CD4-positive, alpha-beta T cell treated with Interleukin-17A for 1 hour (primary cell): ENCODE data around the gene ALDH1A1.

Source experiments
- DNase-seq: peaks from one replicate; pipeline ENCODE4 v3.0.0-alpha.2; 2020

The ALDH1A1 gene

DNA sequence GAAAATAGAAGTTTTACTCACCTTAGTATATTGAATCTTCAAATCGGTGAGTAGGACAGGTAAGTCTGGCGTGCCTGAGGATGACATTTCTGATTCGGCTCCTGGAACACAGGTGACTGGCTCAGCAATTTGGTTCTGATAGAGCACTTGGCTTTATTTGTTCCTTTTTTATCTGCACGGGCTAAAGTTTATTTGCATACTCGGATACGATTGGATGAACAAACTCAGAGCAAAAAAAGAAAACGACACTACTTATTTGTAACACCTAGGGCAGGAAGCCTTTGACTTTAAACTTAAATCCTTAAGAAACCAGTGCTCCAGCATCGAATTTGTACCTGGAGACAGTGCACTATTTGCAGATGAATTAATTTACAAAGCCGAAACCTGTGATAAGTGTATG, at the start of gene ALDH1A1:
Gene ALDH1A1 (minus strand): TSS at position 140 of the 400 bp plus-strand sequence. CDS start 53 bp downstream, at position 87.
- no peak for DNase-seq

DNA sequence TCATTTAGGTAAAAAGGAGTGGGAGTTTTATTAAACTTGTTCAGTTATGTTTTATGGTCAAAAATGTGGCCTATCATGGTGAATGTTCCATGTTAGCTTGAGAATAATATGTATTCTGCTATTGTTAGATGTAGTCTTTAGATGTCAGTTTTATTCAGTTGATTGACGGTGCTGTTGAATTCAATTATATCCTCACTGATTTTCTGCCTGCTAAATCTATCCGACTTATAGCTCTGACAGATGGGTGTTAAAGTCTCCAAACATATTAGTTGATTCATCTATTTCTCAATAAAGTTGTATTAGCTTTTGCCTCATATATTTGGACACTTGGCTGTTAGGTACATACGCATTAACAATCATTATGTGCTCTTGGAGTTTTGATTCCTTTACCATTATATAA, 49.0 kb upstream of the ALDH1A1 start:
- no peak for DNase-seq

DNA sequence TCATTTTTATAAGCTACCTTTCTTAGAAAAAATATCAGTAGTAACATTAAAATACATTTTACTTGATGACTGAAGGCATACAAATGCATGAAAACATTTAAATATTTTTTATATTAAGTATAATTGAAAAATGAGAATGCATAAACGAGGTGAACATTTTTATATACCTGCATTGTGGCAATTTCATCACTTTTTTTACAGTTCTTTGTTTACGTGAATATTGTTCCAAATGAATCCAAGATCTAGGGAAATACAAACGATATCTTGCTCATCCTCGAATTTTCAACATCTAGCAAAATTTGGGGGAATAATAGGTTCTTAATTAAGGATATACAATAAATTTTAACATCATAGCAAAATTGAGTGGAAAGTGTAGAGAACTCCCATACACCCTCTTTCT, 45.5 kb upstream of the ALDH1A1 start:
- DNase-seq, result no peak

DNA sequence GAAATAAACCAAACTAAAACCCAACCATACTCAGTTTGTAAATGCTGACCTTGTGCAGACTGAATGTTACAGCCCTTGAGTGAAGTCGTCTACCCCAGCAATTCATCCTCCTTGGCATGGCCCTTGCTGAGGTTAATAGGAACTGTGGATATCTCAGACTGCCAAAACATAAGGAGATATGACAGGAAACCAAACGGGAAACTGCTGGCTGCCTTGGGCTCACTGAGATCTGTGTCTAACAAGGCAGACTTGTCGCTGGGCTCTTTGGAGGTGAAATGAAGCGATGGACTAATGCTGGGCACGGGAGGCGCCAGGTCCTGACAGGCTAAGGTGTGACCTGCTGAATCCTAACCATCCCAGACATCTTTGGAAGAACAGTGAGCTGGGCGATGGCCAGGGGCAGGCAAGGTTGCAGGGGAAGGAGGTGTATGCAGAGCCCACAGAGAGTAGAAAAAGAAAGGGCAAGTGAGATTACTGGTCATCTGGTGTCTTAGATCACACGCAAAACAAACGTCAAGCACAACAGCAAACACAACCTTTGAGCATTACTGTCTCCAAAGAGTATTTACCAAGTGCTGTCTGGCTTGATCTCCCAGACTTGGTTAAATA, 44.6 kb upstream of the ALDH1A1 start:
- DNase-seq, result no peak

DNA sequence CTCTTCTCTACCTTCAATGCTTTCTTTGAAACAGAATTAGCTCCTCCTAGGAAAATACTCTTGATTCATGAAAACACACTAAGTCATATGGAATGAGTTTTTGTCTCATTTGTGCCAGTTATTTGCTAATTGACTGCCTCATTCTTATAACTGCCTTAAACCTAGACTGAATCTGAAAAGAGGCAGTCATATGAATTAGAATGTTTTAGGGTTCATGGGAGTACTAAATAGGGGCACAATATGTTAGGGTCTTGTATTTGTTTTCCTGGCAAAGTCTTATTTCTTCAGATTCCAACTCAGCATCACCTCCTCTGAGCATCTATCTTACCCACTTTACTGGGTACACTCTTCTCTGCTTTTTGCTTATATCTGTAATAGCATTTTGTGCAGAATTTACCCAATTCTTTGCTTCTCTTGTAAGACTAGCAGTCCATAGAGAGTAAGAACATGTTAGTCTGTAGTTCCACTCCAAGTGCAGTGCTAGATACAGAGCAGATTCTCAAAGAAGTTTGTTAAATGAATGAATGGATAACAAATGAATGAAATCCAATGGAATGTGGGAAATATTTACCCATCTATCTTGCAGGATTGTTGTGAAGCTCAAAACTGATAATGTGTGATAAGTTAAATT, 43.9 kb upstream of the ALDH1A1 start:
- no peak for DNase-seq

DNA sequence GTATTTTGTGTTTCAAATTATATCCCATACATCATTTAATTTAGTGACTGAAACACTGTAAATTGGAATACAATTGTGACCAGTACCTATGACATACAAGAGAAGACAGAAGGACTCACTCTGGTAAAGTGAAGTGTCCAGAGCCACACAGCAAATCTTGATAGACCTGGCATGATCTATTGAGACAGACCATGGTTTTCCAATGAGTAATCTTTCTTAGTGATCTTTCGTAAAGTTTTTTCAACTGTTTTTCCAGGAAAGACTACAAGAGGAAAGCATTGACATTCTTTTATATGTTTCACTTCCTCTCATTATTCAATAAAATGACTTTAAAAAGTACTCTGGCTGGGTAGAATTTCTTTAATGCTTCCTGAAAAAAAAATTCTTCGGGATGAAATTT, 43.3 kb upstream of the ALDH1A1 start:
- DNase-seq, result no peak

DNA sequence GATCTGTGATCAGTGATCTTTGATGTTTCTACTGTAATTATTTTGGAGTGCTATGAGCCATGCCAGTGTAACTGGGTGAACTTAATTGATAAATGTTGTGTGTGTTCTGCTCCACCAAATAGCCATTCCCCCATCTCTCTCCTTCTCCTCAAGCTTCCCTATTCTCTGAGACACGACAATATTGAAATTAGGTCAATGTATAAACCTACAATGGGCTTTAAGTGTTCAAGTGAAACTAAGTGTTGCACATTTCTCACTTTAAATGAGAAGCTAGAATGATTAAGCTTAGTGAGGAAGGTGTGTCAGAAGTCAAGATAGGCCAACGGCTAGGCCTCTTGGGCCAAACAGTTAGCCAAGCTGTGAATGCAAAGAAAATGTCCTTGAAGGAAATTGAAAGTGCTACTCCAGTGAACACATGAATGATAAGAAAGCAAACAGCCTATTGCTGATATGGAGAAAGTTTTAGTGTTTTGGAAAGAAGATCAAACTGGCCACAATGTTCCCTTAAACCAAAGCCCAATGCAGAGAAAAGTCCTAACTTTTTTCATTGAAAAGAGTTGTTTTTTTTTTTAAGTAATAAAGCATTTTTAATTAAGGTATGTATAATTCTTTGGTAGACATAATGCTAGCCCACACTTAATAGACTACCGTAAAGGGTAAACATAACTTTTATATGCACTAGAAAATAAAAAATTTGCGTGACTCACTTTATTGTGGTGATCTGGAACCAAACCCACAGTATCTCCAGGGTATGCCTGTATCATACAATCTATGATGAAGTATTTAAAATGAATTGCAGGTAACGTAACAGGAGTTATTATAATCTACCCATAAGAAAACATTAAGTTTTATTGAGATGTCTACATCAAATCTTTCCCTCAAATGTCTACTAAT, 42.5 kb upstream of the ALDH1A1 start:
- no peak for DNase-seq

DNA sequence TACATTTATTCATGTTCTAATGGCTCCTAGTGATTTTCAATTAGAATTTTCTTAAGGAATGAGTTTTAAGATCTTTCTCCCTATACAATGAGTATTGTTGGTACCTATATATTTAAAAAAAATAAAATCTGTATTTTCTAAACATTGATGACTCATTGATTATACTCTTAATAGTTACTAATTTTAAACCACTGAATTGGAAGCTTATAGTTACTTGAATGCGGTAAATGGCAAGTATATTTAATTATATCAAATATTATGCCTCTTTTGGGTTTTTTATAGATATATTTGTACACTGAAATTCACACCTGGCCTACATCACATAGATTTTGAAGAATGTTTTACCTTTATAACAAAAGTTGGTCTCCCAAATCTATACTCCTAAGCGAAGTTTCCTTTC, 38.9 kb upstream of the ALDH1A1 start:
- DNase-seq, result no peak

DNA sequence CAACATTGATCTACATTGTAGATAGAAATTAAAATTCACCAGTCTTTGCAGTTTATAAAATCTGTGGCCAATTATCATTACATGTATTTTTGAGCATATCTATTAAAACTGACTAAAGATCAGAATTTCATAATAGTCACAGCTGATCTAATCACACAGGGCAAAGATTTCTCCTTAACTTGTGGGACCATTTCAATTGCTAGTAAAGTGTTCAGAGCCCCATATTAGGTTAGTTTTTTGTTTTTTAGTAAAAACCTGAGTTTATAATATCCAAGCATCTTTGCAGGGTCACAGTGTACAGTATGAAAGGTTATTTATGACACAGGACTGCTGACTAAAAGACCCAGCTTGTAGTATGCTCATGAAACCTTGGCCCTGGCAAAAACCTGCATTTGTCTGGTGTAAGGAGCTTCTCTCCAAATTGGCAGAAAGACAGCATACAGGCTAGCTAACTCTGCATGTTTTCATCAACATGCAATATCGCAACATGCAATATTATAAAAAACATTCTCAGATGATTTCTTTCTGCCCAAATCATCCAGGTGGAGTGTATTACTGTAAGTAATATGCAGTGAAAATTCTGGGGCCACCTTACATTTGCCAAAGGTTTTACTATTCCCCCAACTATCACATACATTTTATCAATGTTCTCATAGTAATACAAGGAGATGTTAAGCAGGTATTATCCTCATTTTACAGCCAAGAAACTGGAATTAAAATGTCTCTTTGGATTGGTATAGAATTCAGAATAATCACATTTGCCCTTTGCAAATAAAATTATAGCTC, 37.7 kb upstream of the ALDH1A1 start:
- no peak for DNase-seq

DNA sequence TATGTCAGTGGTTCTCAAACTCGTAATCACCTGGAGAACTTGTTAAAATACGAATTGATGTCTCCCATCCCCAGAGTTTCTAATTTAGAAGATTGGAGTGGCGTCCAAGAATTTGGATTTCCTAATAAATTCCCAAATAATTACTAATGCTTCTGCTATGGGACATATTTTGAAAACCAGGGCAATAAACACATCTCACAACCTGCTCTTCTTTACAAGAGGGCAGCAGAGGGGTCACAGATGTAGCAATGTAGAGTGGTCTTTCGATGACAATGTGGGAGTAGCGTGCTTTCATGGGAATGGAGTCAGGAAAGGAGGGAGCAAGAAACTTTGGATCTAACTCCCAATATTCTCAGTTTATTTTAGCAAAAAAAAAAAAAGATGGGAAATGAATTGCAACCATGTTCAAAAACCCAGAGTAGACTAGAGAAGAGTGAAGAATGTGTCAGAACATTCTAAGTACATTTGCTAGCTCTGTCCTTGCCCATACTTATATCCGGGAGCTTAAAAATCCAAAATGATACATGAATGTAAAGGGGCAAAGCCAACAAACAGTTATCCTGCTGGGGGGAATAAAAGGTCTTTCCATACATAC, 33.8 kb upstream of the ALDH1A1 start:
- DNase-seq, result no peak

DNA sequence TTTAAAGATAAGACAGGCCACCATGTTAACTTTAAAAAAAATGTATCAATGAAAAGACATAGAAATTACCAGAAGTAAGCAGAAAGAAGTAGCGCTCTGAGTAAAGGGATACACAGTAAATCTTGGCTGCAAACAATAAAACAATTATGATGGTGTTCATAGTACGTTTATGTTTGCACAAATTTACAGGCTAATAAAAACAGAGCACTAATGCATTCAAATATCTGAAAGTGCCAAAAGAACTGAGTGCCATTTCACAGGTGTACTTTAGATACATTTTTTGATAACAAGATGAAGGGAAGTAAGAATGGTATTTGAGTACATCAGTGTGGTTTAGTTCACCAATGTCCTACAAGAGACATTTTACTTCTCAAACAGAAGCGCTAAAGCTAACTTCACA, 32.9 kb upstream of the ALDH1A1 start:
- DNase-seq, result no peak

DNA sequence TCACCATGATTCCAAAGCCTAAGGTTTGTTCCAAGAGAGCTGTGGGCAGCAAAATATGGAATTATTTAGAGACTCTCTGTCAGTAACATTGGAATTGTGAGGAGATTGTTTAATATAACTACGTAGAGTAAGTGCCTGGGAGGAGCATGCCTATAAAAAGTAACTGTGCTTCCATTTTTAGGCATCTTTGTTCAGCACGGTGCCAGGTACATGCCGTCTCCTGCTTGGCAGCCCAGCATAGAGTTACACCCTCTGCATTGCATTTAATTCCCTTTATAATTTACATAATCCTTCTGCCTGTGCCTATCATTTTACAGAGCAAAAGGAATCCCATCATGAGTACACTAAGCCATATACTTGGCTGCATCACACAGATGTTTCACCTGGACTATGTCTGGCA, 32.1 kb upstream of the ALDH1A1 start:
- DNase-seq, result no peak

DNA sequence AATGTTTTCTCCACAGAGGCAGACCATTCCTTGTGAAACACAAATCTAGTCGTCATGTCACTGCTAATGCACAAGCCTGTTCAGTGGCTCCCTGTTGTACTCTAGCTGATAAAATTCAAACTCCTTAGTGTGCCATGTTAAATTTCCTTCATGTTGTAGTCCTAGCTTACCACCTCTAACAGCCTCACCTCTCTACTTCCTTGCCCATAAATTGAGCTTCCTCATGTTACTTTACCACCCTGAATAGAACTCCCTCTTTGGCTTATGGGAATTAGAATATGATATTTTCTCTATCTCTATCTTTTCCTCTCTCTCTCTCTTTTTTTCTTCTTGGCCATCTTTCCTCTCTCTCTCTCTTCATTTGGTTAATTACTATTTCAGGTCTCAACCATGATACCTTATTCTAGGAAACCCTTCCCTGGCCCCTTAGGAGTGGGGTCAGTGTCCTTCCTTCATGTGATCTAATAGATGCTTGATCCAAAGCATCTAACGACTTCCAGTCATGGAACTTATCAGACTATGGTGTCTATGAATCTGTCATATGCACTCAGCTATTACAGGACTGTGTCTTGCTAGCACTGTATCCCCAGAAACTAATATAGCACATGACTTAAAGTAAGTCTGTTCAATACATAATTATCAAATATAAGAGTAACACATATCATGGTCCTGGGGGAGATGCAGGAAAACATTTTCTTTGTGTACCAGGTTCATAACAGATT, 31.5 kb upstream of the ALDH1A1 start:
- no peak for DNase-seq

DNA sequence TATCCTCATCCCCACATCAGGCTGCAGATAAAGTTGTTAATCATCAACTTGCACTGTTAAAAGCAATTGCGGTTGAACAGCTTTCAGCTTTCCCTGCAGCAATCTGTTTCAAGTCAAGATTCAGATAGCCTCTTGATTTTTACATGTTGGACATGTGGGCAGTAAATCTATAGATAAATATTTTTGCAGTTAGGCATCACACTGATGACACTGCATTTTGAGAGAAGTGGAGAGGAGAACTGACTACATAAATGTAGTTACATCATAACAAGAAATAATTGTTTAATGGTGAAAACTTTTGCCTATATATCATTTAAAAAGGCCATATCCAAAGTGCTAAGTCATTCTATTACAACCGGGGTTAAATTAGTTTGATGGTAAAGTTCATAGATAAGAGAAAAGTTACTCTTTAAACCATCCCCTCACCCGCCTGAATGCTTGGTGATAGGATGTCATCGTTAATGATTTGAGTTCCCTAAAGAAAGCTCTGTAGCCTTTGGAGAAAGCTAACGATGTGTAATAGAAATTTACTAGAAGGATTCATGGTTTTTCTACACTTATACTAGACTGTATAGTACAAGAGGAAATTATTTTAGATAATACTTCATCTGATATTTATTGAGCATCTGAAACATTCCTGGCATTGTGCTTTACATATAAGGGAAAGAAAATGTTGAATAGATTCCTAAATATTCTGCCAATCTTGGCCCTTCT, 30.8 kb upstream of the ALDH1A1 start:
- no peak for DNase-seq

DNA sequence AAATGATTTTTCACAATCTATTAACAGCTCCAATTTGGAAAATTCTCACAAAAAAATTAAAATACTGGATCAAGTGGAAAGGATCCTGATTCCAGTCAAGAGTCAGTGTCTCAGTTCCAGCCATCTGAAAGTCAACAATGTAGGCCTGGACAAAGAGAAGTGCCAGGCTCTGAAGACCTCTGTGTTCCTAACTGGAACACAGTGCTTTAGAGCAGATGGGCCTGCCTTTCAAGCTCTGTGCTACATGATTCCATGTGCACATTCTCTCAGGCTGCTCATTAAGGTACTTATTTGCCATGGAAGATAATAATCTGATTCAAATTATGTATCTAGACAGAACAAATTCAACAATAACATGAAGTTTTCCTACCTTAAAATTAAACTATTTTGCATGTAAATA, 30.2 kb upstream of the ALDH1A1 start:
- DNase-seq, result no peak

DNA sequence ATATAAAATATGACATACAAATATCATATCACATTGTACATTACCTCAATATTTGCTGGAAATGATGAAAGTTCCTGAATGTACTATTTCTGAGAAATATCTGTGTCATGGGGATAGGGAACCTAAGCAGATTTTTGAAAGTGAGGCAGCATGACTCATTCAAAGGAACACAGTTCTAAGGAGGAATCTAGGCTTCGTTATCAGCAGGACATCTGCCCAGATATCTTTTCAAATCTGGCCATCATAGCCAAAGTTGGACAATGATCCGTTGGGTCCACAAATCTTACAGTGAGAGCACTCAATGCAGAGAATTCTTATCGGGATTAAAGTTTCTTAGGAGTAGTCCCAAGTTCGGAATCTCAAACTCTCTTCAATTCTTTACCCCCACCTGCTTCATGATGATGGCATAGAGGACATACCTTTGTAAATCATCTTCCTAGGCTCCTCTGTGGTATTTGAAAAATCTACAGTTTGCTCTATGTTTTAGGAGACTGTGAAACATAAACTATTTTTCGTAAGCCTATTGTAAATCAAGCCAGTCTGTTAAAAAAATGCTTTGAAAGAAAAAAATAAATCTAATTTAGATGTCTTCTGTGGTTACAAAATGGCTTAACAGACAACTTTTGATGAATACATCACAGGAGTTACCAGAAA, 29.4 kb upstream of the ALDH1A1 start:
- no peak for DNase-seq

DNA sequence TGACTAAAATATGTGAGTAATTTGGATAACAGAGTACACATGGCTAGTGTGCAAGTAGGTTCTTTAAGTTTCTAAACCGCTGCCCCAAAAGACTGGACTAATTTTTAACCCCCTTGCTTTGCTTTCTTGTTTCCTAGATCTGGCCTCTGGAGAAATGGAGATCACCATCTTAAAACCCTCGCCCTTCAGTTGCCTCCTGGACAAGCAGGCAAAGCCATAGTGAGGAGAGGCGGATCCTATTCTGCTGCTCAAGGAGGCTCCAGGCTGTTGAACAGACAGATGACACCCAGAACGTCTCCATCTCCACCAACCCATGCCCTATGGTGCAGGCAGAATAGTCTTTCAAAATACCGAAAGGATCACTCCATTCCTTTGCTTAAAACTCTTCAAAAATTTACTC, 28.6 kb upstream of the ALDH1A1 start:
- no peak for DNase-seq

DNA sequence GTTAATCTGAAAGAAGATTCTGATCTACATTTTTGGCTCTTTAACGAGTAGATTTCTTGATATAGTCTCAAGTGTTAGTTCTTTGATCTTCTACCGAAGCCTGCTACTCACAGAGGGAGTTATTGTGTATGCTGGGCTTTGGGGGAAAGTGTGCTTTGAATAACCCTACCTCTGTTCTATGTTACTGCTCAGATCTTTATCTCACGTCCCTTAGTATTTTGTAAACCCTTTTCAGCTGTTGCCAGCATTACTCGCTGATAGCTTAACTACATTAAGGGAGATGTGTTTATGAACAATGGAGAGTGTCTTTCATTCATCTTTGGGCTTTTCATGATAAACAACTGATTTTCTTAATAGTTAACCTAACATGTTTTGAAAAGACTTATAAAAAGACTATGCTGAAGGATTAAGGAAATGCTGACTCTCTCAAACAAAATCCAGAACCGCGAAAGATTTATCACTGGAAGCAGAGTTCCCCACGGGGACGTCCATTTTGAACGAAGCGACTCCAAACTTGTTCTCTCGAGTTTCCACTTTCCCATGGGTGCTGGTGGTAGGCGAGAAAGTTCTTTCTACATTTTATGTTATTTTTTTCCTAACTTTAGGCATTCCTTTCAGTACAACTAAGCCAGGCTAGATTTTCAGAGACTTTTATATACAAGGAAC, 27.9 kb upstream of the ALDH1A1 start:
- DNase-seq, result no peak

DNA sequence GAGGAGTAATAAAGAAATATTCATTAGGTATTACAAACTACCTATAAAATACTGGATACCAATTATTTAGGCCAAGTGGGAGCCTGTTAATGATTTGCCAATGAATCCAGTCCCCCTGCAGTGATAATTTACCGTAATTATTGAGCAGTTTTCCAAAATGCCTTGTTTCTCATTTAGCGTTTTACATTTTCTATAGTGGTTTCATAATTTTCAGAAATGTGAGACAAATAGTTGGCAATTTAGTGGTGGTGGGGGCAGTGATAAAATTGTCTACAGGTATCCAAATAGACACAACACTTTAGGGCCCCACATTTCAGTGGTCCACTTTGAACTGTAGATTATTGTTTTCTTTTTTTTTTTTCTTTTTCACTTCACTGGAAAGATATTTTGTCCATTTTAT, 27.3 kb upstream of the ALDH1A1 start:
- no peak for DNase-seq

DNA sequence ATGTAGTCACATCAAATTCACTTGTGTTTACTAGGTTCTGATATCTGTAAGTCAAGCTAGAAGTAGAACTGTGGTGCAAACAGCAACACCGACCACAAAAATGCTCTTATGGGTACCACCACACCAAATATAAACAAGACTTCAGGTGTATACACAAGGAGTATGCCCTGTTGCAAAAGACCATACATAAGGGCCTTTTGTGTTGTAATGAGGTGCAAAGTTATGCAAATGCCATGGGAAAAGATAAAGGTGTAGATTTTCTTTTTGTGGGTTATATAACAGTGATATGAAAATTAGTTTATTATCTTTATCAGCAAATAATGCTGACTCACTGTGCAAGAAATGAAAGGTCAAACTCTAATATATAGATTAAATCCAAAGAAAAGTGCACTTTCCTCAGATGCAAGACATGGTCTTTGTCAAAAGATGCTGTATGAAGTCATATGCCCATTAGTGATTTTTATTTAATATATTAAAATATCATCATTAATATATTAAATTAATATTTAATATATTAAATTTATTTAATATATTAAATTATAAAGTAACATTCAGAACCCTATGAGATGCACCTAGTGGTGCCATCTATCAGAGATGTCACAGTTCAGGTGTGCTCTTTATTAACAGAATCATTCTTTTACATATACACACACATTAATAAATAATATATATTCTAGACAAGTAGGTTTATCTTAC, 26.7 kb upstream of the ALDH1A1 start:
- no peak for DNase-seq
